ENCODE data around the gene MYO15B.

Gene MYO15B

GRCh38 chr17:75673487-75673886 is 85.9 kb downstream of the MYO15B start:
- no peak overlapping the region for H3K4me2 ChIP-seq (ENCODE audit: low read length)
- H2AFZ ChIP-seq (ENCODE audit: low read length), result no peak overlapping the region
- peaks cover 5% of the 10 kb centered on the region for H3K4me1 ChIP-seq (ENCODE audit: insufficient read depth, low read length, severe bottlenecking)
- H3K9ac ChIP-seq (ENCODE audit: low read length), result no peak overlapping the region
- no peak overlapping the region for H3K27ac ChIP-seq (ENCODE audit: low read depth, low read length, poor library complexity, severe bottlenecking)
- peaks cover 73% of the 10 kb centered on the region for H3K36me3 ChIP-seq (ENCODE audit: insufficient read depth, low read length)
- H3K27me3 ChIP-seq (ENCODE audit: insufficient read depth, low read length), result no peaks in the 10 kb centered on the region
- H4K20me1 ChIP-seq (ENCODE audit: insufficient read depth, low read length), result no peaks in the 10 kb centered on the region
- no peaks in the 10 kb centered on the region for H3K9me2 ChIP-seq (ENCODE audit: low read depth, low read length)
- H3K79me2 ChIP-seq (ENCODE audit: insufficient read depth, low read length), result peaks cover 16% of the 10 kb centered on the region
- no peaks in the 10 kb centered on the region for H3F3A ChIP-seq (ENCODE audit: insufficient read depth, low read length)
- no peak for TF ChIP-seq CTCF (IDR thresholded peaks at IDR 0.05; ENCODE audit: low read length)
- H3K9me3 ChIP-seq (ENCODE audit: low read length), result no peaks in the 10 kb centered on the region
- no peak overlapping the region for H3K4me3 ChIP-seq (ENCODE audit: low read depth, low read length, poor library complexity, severe bottlenecking)
